Endothelial cell of umbilical vein (primary cell): Measurements from ENCODE around the gene MBD3L2.

Experiments
- CTCF ChIP-seq, 2 donors: IDR thresholded peaks; 1 replicate in 1 of 2; 2 replicates in 1 of 2; pipeline ENCODE4 v1.5.1; 2011; ENCODE audit warnings: low read length in 2 of 2, mild to moderate bottlenecking in 2 of 2, moderate library complexity in 2 of 2, control low read depth in 1 of 2, inconsistent platforms in 1 of 2, low read depth in 1 of 2; ENCODE audit not compliant: insufficient read depth in 1 of 2; ENCODE audit errors: extremely low read depth in 1 of 2
- EZH2 ChIP-seq: IDR thresholded peaks from 2 replicates; pipeline ENCODE4 v1.6.1; 2012; ENCODE audit warnings: borderline replicate concordance, low read depth, mild to moderate bottlenecking, moderate library complexity, low read length, inconsistent platforms; ENCODE audit not compliant: severe bottlenecking
- FOS ChIP-seq: IDR thresholded peaks from 2 replicates; pipeline ENCODE4 v1.6.1; 2011; ENCODE audit warnings: mild to moderate bottlenecking, low read length, moderate library complexity, borderline replicate concordance; ENCODE audit not compliant: insufficient read depth
- GATA2 ChIP-seq: IDR thresholded peaks from 2 replicates; pipeline ENCODE4 v1.7.0; 2011; ENCODE audit warnings: low read depth, mild to moderate bottlenecking, moderate library complexity, mixed read lengths, low read length; ENCODE audit not compliant: insufficient read length, insufficient read depth
- JUN ChIP-seq: IDR thresholded peaks from 2 replicates; pipeline ENCODE4 v1.6.1; 2011; ENCODE audit warnings: borderline replicate concordance, low read depth; ENCODE audit not compliant: insufficient read length, insufficient read depth
- MAX ChIP-seq: IDR thresholded peaks from 2 replicates; pipeline ENCODE4 v1.6.1; 2011; ENCODE audit not compliant: insufficient read depth, insufficient read length
- MYC ChIP-seq: IDR thresholded peaks from one replicate; pipeline ENCODE4 v1.6.1; 2011; ENCODE audit warnings: mild to moderate bottlenecking, low read depth, low read length
- POLR2A ChIP-seq: IDR thresholded peaks from 2 replicates; pipeline ENCODE4 v1.6.1; 2012; ENCODE audit warnings: low read depth, mild to moderate bottlenecking, control low read depth, low read length
- POLR2AphosphoS5 ChIP-seq: IDR thresholded peaks from 2 replicates; pipeline ENCODE4 v1.6.1; 2012; ENCODE audit warnings: low read depth, mild to moderate bottlenecking, control low read depth, low read length, moderate library complexity; ENCODE audit not compliant: insufficient read depth

GRCh38 chr19:7000333-7000732 is 48.8 kb upstream of the MBD3L2 start:
- TF ChIP-seq CTCF (IDR thresholded peaks at IDR 0.05; ENCODE audit: extremely low read depth in 1 of 2, insufficient read depth in 1 of 2, low read depth in 1 of 2, low read length in 2 of 2) (no peak), MYC (no peak), FOS (no peak), POLR2AphosphoS5 (no peak), EZH2 (no peak), POLR2A (no peak), MAX (no peak), JUN (no peak), GATA2 (no peak)
